ENCODE data around the gene KRTAP21-3.

Gene KRTAP21-3

DNA sequence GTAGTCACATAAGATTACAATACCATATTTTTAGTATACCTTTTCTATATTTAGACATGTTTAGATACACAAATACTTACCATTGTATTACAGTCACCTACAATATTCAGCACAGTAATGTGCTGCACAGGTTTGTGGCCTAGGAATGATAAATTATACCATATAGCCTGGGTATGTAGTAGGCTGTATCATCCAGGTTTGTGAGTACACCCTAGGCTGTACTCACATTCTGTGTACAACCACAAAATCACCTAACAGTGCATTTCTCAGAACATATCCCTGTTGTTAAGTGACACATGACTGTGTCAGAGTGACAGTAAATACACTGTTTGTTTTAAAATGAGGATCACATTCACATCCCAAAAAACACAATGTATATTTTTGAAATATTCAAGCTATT is 11.2 kb downstream of the KRTAP21-3 start:
- H3K27me3 Mint-ChIP-seq, result no peaks in the 10 kb centered on the region
- H3K36me3 Mint-ChIP-seq (ENCODE audit: insufficient read depth), result no peaks in the 10 kb centered on the region
- no peak for ATAC-seq (replicated peaks)
- H3K4me3 Mint-ChIP-seq, result no peak overlapping the region
- H3K27ac Mint-ChIP-seq, result no peak overlapping the region
- no peak for DNase-seq
- no peaks in the 10 kb centered on the region for H3K4me1 Mint-ChIP-seq (ENCODE audit: low read depth in 2 of 2)
- H3K9me3 Mint-ChIP-seq, result peaks cover 0 to 5% of the 10 kb centered on the region in 2 donors

DNA sequence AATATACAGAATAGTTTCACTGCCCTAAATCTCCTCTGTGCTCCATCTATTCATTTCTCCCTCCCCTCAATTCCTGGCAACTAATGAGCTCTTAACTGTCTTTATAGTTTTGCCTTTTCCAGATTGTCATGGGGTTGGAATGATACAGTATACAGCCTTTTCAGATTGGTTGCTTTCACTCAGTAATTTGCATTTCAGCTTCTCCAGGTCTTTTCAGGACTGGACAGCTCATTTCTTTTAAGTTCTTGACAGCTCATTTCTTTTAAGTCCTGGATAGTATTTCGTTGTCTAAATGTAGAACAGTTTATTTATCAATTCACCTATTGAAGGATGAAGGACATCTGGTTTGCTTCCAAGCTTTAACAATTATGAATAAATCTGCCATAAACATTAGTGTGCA is 22.6 kb downstream of the KRTAP21-3 start:
- Mint-ChIP-seq H3K9me3 (peaks cover 7 to 11% of the 10 kb centered on the region in 2 donors), H3K27me3 (no peaks in the 10 kb centered on the region), H3K27ac (no peak overlapping the region), H3K4me3 (no peak overlapping the region), H3K36me3 (ENCODE audit: insufficient read depth) (peaks cover 3% of the 10 kb centered on the region), H3K4me1 (ENCODE audit: low read depth in 2 of 2) (no peaks in the 10 kb centered on the region)
- no peak for ATAC-seq (replicated peaks)
- no peak for DNase-seq

DNA sequence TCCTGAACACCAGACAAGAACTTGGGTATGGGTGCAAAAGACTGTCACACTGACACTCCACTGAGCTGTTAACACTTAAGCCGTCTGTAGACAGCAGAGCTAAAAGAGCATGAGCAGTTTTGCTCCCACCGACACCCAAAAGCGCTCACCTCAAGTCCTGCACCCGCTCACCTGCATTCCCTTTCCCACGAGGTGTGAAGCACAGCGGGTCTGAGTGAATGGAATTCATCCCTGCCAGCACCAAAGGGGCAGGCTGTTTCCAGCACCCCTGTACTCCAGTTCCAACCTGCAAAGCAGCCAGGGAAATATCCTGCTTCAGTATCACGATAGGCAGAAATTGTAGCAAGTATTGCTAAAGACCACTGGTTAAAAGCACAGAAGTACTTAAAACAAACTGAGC is 28.8 kb downstream of the KRTAP21-3 start:
- Mint-ChIP-seq H3K27ac (no peak overlapping the region), H3K9me3 (no peaks in the 10 kb centered on the region), H3K27me3 (peaks cover 0 to 7% of the 10 kb centered on the region in 2 donors), H3K4me1 (ENCODE audit: low read depth in 2 of 2) (no peaks in the 10 kb centered on the region), H3K4me3 (no peak overlapping the region), H3K36me3 (ENCODE audit: insufficient read depth) (peaks cover 3% of the 10 kb centered on the region)
- ATAC-seq (replicated peaks) (no peak), DNase-seq (no peak)

DNA sequence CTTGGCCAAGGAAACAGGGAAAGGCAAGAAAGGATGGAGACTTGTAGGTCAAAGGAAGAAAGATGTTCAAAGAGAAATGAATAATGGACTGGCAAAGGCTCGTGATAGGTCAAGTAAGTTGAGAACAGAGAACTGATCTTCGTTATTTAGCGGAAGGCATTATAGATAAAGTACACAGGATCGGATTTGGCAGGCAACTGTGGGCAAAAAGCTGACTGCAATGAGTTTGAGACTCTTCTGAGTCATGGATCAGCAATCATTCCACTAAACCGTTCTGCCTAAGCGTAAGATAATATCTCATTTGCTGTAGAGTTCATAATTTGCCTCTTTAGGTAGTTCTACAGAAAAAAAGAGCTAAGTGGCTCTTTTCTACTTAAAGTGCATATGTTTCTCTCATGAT is 34.1 kb downstream of the KRTAP21-3 start:
- H3K27ac Mint-ChIP-seq, result no peak overlapping the region
- DNase-seq, result no peak
- H3K4me1 Mint-ChIP-seq (ENCODE audit: low read depth in 2 of 2), result no peaks in the 10 kb centered on the region
- no peak for ATAC-seq (replicated peaks)
- peaks cover 0 to 2% of the 10 kb centered on the region in 2 donors for H3K9me3 Mint-ChIP-seq
- H3K4me3 Mint-ChIP-seq, result no peak overlapping the region
- H3K27me3 Mint-ChIP-seq, result peaks cover 0 to under 1% of the 10 kb centered on the region in 2 donors
- H3K36me3 Mint-ChIP-seq (ENCODE audit: insufficient read depth), result peaks cover 2% of the 10 kb centered on the region

DNA sequence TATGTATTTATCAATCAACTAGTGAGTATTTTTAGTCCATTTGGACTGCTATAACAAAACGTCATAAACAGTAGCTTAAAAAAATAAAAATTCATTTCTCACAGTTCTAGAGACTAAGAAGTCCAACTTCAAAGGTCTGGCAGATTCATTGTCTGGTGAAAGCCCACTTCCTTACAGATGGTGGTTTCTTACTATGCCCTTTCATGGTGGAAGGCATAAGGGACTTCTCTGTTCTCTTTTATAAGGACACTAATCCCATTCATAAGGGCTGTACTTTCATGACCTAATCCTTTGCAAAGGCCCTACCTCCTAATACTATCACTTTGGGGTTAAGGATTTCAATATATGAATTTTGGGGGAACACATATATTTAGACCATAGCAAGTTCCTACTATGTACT is 38.0 kb downstream of the KRTAP21-3 start:
- no peak overlapping the region for H3K4me3 Mint-ChIP-seq
- no peak overlapping the region for H3K27ac Mint-ChIP-seq
- H3K27me3 Mint-ChIP-seq, result no peaks in the 10 kb centered on the region
- H3K9me3 Mint-ChIP-seq, result peaks cover 2 to 6% of the 10 kb centered on the region in 2 donors
- ATAC-seq (replicated peaks) (no peak), DNase-seq (no peak)
- H3K36me3 Mint-ChIP-seq (ENCODE audit: insufficient read depth), result peaks cover 5% of the 10 kb centered on the region
- H3K4me1 Mint-ChIP-seq (ENCODE audit: low read depth in 2 of 2), result no peaks in the 10 kb centered on the region

DNA sequence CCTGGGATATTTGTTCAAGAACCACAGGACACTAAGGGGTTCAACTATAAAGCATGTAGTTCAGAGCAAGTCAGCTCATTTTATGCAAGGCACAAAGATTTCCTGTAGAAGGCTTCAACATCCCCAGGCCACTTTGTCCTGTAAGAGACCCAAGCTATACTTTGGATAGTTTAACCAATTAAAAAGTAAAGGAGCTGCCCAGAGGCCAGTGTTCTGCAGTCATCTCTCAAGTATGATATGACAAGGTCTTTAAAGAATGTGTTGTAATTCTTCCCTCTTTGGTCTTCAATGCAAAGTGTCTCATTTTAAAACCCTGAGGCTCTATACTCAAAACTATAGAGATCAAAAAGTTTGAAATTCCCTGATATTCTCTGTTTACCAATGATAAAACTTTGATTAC is 41.8 kb downstream of the KRTAP21-3 start:
- H3K4me1 Mint-ChIP-seq (ENCODE audit: low read depth in 2 of 2), result no peaks in the 10 kb centered on the region
- DNase-seq, result no peak
- H3K27ac Mint-ChIP-seq, result no peak overlapping the region
- H3K9me3 Mint-ChIP-seq, result peaks cover 2 to 15% of the 10 kb centered on the region in 2 donors
- no peak overlapping the region for H3K4me3 Mint-ChIP-seq
- H3K36me3 Mint-ChIP-seq (ENCODE audit: insufficient read depth), result peaks cover 3% of the 10 kb centered on the region
- no peaks in the 10 kb centered on the region for H3K27me3 Mint-ChIP-seq
- no peak for ATAC-seq (replicated peaks)

DNA sequence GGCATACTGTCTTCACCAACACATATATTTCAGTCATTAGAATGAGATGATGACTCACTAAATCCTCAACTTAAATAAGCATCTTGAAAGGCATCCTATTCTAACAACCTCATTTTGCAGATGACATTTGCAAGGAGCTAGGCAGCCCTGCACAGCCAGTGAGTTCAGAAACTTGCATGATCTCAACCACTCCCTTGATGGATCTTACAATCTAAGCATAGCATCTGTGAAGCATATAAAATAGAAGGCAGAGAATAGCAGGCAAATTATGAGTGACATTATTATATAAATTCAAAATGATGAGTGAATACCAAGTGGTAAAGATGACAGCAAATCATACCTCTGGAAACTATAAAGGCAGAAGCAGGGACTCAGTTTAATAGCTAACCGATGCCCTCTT is 44.3 kb downstream of the KRTAP21-3 start:
- no peaks in the 10 kb centered on the region for H3K4me1 Mint-ChIP-seq (ENCODE audit: low read depth in 2 of 2)
- peaks cover 6 to 28% of the 10 kb centered on the region in 2 donors for H3K9me3 Mint-ChIP-seq
- ATAC-seq (replicated peaks), result no peak
- peaks cover 0 to 7% of the 10 kb centered on the region in 2 donors for H3K27me3 Mint-ChIP-seq
- no peak overlapping the region for H3K4me3 Mint-ChIP-seq
- no peak overlapping the region for H3K27ac Mint-ChIP-seq
- no peak for DNase-seq
- peaks cover 3% of the 10 kb centered on the region for H3K36me3 Mint-ChIP-seq (ENCODE audit: insufficient read depth)

DNA sequence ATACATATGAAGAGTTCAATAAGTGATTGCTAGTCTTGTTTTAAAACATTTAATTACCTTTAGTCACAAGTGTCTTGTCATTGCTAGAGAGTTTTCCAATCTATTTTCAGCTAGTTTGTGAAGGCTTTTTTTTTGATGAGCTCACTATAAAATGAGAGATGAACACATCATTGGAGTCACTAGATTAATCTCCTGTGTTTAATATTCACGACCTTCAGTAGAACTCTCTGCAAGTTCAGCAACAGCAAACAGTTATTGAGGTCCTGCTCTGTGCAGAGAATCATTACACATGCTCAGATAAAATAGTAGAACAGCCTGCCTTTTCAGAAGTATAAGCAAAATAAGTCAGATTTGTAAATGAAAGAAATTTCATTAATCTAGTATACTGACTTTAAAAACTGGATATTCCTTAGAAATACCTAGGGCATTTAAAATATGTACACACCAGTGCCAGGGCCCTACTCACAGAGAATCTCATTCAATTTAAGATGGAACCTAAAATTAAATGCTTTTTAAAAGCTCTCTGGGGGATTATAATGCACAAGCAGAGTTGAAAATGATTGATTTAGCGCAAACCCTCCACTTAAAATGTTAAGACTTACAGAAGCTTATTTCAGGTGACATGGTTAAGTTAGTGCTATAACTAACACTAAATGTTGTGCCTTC is 45.5 kb downstream of the KRTAP21-3 start:
- peaks cover 6 to 28% of the 10 kb centered on the region in 2 donors for H3K9me3 Mint-ChIP-seq
- ATAC-seq (replicated peaks) (no peak), DNase-seq (no peak)
- H3K4me3 Mint-ChIP-seq, result no peak overlapping the region
- H3K4me1 Mint-ChIP-seq (ENCODE audit: low read depth in 2 of 2), result no peaks in the 10 kb centered on the region
- H3K36me3 Mint-ChIP-seq (ENCODE audit: insufficient read depth), result peaks cover 3% of the 10 kb centered on the region
- peaks cover 0 to 7% of the 10 kb centered on the region in 2 donors for H3K27me3 Mint-ChIP-seq
- no peak overlapping the region for H3K27ac Mint-ChIP-seq

DNA sequence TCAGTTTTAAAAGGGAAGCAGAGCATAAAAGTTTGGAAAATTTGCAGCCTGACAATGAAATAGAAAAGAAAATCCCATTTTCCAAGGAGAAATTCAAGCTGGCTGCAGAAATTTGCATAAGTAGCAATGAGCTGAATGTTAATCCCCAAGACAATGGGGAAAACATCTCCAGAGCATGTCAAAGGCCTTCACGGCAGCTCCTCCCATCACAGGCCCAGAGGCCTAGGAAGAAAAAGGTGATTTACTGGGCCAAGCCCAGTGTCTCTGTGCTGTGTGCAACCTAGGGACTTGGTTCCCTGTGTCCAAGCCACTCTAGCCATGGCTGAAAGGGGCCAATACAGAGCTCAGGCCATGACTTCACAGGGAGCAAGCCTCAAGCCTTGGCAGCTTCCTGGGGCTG is 49.8 kb downstream of the KRTAP21-3 start:
- no peaks in the 10 kb centered on the region for H3K36me3 Mint-ChIP-seq (ENCODE audit: insufficient read depth)
- ATAC-seq (replicated peaks) (no peak), DNase-seq (no peak)
- H3K9me3 Mint-ChIP-seq, result peaks cover 6 to 14% of the 10 kb centered on the region in 2 donors
- H3K4me3 Mint-ChIP-seq, result no peak overlapping the region
- H3K4me1 Mint-ChIP-seq (ENCODE audit: low read depth in 2 of 2), result no peaks in the 10 kb centered on the region
- peaks cover 0 to 7% of the 10 kb centered on the region in 2 donors for H3K27me3 Mint-ChIP-seq
- H3K27ac Mint-ChIP-seq, result no peak overlapping the region
